Epithelial cell of esophagus (primary cell): ENCODE results near the gene GSTA1.

ENCODE experiments used
- DNase-seq: peaks from one replicate; pipeline ENCODE4 v3.0.0; 2010; ENCODE audit warnings: low read depth
- H3K4me3 ChIP-seq: 2 replicates; pipeline ENCODE4 v1.5.1; 2011; ENCODE audit warnings: mild to moderate bottlenecking, low read length, control low read depth
- TF ChIP-seq, protein P1 (sequence below): IDR thresholded peaks from 2 replicates; pipeline ENCODE4 v1.5.1; 2011; ENCODE audit warnings: low read depth, mild to moderate bottlenecking, low read length, control low read depth, inconsistent platforms; ENCODE audit not compliant: insufficient read depth; ENCODE audit errors: missing control alignments

GSTA1 gene

DNA sequence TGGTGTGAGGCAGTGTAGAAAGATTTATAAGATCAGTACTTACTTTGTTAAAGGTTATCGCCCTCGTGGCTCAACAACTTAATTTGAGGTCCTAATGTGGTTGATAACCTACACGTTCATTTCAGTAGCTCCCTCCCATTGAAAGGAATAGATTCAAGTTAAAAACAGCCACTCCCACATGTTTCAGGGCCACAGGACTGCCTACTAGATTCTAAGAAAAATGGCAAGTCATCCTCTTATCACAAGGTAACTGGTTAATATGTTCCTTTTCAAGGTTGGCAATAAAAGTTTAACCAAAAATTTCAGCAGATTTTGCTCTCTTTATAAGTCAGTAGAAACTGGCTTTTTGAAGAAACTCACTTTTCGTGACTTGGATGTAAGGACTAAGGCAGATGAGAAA is 57.4 kb downstream of the GSTA1 start:
- TF ChIP-seq, protein P1, sequence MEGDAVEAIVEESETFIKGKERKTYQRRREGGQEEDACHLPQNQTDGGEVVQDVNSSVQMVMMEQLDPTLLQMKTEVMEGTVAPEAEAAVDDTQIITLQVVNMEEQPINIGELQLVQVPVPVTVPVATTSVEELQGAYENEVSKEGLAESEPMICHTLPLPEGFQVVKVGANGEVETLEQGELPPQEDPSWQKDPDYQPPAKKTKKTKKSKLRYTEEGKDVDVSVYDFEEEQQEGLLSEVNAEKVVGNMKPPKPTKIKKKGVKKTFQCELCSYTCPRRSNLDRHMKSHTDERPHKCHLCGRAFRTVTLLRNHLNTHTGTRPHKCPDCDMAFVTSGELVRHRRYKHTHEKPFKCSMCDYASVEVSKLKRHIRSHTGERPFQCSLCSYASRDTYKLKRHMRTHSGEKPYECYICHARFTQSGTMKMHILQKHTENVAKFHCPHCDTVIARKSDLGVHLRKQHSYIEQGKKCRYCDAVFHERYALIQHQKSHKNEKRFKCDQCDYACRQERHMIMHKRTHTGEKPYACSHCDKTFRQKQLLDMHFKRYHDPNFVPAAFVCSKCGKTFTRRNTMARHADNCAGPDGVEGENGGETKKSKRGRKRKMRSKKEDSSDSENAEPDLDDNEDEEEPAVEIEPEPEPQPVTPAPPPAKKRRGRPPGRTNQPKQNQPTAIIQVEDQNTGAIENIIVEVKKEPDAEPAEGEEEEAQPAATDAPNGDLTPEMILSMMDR: no peak
- no peak for DNase-seq
- no peak overlapping the region for H3K4me3 ChIP-seq

DNA sequence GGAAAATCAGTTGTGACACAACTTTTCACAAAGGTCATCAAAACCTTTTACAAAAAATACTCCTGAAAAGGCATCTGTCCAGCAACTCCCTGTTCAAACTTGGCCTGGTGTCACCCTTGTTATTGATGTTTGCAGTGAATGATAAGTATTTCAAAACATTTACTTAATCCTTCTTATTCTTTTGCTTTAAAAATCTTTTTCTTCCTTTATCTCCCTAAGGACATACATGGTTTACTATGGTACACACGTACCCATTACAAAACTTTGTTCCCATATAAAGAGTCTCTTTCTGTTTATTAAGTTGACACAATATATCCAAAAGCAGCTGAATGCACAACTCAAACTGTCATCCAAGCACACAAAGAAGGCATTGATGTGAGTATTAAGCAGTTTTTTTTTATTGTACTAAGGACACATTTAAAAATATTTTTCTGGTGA is 57.8 kb downstream of the GSTA1 start:
- DNase-seq: no peak
- H3K4me3 ChIP-seq: no peak overlapping the region
- TF ChIP-seq, protein P1: no peak

DNA sequence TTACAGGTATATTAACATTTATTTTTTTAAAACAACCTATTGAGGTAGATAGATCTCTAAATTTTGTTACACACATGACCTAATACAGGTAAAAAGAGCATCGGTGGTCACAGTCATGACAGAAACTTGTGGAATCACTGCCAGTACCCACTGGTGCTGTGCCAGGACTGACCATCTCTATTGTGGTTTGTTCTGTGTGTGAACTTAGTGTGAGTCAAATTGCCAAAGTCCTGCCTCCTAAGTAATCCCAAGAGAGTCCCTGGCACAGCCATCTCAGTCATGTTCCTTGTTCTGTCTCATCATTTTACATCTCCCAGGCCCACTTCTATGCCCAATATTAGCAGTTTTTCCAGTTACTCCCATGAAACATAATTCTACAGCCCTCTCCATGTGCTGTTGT is 61.7 kb downstream of the GSTA1 start:
- no peak overlapping the region for H3K4me3 ChIP-seq
- no peak for DNase-seq
- TF ChIP-seq, protein P1: no peak
